ENCODE results near the gene IRAG1. TPM values are rescaled to one million over a fixed set of nuclear protein-coding genes. Genes with fewer than 3 reads are reported as not detected.

The IRAG1 gene
- total and polyA plus RNA-seq, 2 of the 13 experiments (the other 11 are each of a cell fraction or from before 2014, with no cell fraction given): 0.13 to 0.20 TPM

- TF ChIP-seq ELK4 (CRISPR knock-in tag; IDR thresholded peaks at IDR 0.05; ENCODE audit: borderline replicate concordance) (no peak), ZBTB40 (IDR thresholded peaks at IDR 0.05) (no peak), ZBTB40 (CRISPR knock-in tag; IDR thresholded peaks at IDR 0.05) (no peak), GPBP1L1 (CRISPR knock-in tag; IDR thresholded peaks at IDR 0.05) (no peak)
- TF ChIP-seq, protein P1, sequence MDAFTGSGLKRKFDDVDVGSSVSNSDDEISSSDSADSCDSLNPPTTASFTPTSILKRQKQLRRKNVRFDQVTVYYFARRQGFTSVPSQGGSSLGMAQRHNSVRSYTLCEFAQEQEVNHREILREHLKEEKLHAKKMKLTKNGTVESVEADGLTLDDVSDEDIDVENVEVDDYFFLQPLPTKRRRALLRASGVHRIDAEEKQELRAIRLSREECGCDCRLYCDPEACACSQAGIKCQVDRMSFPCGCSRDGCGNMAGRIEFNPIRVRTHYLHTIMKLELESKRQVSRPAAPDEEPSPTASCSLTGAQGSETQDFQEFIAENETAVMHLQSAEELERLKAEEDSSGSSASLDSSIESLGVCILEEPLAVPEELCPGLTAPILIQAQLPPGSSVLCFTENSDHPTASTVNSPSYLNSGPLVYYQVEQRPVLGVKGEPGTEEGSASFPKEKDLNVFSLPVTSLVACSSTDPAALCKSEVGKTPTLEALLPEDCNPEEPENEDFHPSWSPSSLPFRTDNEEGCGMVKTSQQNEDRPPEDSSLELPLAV (CRISPR knock-in tag; conservative IDR thresholded peaks at IDR 0.05; ENCODE audit: low read depth): no peak
Measured at GRCh38 chr11:10715571-10715970, 22.0 kb upstream of the IRAG1 start (continued).
